GM21526 (cell line): ENCODE results near the gene CCN2.

Experiments
- ATAC-seq: cut with Tn5 transposase; IDR thresholded peaks from one replicate; pipeline ENCODE4 v1.9.1; 2021; ENCODE audit warnings: moderate library complexity; ENCODE audit not compliant: unreplicated experiment, low FRiP score

Gene CCN2

DNA sequence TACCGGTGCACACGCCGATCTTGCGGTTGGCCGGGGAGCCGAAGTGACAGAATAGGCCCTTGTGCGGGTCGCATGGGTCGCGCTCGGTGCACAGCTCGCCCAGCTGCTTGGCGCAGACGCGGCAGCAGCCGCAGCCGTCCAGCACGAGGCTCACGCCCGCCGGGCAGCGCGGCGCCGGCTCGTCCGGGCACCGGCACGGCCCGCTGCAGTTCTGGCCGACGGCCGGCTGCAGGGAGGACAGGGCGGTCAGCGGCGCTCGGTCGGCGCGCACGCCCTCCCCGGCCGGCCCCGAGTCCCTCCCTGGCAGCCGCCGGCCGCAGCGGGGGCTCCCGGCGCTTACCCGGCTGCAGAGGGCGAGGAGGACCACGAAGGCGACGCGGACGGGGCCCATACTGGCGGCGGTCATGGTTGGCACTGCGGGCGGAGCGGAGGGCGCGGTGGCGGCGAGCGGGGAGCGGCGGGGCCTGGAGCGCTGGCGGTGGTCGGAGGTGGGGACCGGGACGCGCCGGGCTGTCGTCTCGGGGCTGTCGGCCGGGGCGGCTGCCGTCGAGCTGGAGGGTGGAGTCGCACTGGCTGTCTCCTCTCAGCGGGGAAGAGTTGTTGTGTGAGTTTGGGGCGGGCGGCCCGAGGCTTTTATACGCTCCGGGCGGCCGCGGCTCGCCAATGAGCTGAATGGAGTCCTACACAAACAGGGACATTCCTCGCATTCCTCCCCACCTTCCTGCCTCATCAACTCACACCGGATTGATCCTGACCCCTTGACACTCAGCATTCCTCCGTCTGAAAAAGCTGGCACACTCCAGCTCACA is at the start of gene CCN2:
Gene CCN2 (minus strand): TSS at position 606 of the 809 bp plus-strand sequence. CDS start 200 bp downstream, at position 406.
- no peak for ATAC-seq

DNA sequence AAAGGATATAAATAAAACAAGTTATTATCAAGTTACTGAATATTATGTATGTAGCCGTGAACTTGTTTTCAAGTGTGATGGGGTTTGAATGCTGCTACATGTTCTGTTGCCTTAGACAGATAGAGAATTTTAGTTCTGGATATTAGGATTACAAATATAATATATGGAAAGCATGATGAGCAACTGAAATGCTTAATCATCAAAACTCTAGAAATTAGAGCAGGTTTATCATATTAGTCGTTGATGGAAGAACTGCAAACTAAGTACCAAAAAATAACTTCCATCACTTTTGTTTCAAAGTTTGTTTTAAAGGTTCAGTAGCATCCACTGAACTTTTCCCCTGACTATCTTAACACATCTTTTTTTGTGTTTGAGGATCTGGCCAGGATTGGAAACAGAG is 49.1 kb upstream of the CCN2 start:
- no peak for ATAC-seq

GRCh38 chr6:131999545-132000146 is 48.5 kb upstream of the CCN2 start:
- no peak for ATAC-seq

DNA sequence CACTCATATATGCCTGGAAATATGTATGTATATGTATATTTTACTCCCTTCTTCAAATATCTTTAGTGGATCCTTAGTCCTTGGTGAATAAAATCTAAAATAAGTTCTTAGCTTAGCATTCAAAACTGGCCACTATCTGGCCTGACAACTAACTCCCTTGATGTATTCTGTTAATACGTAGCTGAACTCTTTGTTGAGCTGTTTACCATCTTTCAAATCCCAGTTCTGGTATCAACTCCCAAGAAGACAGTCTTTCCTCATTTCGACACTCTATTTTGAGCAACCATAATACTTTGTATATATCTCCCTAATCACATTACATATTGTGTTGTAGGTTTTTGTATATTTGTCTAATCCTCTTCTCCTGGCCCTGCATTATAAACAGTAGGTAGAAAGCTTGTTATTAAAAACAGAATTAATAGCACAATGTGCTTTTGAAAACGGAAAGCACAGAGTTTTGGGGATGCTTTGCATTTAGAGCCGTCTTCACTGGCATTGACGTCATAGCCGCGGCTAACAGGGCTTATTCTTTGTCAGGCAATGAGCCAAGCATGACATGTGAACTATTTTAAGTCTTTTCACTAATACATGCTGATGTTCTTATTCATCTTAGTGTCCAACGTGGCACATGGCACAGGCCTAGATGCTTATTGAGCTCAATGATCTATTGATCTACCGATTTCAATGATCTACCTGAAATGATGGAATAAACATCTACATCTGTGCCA is 47.2 kb upstream of the CCN2 start:
- ATAC-seq, result no peak

DNA sequence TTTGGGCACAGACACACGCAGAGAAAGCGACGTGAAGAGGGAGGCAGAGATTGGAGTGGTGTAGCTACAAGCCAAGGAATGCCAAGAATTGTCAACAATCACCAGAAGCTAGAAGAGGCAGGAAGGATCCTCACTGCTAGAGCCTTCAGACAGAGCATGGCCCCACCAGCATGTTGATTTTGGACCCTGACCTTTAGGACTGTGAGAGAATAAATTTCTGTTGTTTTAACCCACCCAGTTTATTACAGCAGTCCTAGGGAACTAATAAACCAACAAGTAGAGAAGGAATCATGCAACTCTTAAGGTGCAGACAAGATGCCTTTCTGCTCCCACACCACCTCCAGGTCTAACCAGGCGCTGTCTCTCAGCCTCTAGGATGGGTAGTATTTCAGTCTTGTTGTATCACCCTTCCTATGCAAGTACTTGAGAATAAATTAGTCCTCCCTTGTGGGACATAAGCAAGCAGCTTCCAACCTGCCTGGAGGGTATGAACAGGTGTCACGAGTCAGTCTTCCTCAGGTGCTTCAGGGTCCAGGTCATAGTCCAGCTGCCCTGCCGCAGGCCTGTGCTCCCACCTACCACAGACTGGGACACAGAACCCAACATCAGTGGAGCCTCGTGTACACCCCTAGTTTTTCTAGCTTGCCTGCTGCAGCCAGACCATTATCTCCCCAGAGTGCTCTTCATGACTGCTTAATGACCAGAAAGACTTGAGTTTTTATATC is 46.4 kb upstream of the CCN2 start:
- ATAC-seq, result no peak

DNA sequence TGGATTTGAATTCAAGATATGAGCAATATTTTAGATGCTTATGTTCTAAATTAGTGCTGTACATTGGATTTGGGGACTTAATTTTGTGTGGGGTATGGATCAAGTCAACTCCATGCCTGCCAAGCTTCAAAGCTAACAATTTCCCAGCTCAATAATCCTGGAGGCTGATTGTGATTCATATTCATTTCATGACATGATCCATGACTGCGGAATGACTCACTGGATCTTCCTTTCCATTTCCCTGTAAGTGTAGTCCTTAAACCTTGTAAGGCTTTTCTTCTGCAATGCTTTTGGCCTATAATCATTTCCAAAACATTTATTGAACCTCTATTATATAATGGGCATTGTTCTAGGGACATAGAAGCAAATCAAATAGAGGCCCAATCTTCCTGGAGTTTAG is 44.7 kb upstream of the CCN2 start:
- no peak for ATAC-seq

DNA sequence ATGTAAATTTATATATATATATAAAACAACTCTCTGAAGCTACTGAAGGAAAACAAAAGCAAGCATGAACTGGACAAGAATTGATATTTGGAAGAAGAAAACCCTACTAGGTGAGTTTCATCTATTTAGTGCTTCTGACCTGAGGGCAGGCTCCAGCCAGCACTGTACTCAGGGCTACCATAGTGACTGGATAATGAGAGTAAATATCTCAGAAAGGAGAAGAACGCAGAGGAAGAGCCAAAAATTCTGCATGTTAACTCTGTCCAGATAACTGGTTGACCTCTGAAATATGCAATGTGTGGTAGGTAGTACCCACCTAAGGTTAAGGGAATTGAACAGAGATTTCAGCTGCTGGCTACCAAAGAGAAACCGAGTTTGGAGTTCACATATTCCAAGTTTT is 41.4 kb upstream of the CCN2 start:
- no peak for ATAC-seq

GRCh38 chr6:131989036-131989435 is 37.9 kb upstream of the CCN2 start:
- ATAC-seq, result no peak

GRCh38 chr6:131982740-131983259 is 31.6 kb upstream of the CCN2 start:
- no peak for ATAC-seq

- ATAC-seq, result no peak
Measured at GRCh38 chr6:131981624-131981978, 30.4 kb upstream of the CCN2 start.

DNA sequence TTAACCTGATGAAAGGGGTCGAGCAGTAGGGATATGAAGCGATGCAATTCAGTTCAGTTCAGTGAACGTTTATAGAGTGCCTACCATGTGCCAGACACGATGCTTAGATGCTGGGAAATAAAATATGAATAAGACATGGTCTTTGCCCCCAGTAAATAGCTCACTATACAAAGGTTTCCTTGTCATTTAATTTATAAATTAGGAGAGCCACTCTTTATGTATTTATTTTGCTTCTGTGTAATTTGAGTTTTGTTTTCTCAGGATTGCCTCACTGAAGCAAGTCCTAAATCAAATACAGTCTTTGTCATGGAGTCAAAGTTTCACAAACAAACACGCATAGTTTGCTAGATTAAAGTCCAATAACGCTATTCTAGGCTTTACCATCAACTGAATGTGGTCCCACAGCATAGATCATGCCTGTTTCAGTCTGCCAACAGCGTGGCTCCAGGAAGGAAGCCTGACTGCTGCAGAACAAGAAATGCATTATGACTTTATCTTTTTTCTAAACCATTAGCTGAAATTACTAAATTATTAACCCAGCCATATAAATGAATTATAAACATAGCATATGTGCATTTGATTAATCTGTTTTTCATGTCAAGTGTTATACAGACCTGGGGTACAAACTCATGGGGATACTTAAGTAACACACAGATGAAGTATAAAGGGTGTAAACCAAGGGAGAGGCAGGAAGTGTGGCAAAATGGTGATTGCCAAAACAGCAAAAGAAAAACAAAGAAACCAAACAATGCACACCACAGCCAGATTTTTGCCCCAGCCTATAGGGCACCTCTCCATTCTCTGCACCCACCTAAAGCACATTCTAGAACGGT is 29.8 kb upstream of the CCN2 start:
- no peak for ATAC-seq

GRCh38 chr6:131980338-131980790 is 29.2 kb upstream of the CCN2 start:
- no peak for ATAC-seq

DNA sequence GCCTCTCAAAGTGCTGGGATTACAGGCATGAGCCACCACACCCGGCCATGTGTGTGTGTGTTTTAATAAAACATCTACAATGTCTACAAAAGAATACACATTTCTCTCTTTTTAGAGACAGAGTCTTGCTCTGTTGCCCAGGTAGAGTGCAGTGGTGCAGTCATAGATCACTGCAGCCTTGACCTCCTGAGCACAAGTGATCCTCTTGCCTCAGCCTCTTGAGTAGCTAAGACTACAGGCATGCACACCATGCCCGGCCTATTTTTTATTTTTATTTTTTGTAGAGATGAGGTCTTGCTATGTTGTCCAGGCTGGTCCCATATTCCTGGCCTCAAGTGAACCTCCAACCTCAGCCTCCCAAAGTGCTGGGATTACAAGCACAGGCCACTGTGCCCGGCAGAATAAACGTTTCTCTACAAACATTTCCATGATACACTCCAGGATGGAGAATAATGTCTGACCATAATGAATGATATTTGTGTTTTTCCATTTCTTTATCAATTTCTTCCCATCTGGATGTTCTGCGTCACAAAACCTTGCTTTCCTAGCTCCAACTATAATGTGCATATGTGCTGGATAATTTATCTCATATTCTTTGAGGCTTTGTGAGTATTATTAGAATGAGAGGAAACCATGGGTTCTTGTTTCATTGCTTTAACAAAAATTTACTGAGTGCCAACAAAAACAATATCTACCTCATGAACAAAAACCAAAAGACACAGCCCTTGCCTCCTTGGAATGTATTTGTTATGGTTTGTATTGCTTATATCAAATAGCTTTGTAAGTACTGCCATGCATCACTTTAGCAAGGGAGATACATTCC is 28.6 kb upstream of the CCN2 start:
- no peak for ATAC-seq

DNA sequence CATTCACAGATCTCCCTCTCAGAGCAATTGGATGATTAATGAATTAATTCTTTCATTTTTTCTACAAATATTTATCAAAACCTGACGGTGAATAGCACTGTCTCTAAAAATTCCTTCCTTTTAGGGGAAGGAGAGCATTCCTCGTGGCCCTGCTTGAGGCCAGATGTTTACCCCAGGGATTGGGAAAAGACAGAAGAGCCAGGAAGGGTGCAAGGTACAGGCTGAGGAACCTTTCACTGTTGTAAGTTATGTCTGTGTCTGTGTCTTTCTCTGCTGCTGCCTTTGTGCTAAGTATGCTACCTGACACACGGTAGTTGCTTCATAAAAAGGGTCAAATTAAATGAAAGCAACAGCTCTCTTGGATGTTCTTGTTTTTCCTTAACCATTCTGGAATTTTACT is 27.4 kb upstream of the CCN2 start:
- no peak for ATAC-seq

GRCh38 chr6:131976545-131977061 is 25.4 kb upstream of the CCN2 start:
- no peak for ATAC-seq

- no peak for ATAC-seq
Measured at GRCh38 chr6:131972741-131973140, 21.6 kb upstream of the CCN2 start.

DNA sequence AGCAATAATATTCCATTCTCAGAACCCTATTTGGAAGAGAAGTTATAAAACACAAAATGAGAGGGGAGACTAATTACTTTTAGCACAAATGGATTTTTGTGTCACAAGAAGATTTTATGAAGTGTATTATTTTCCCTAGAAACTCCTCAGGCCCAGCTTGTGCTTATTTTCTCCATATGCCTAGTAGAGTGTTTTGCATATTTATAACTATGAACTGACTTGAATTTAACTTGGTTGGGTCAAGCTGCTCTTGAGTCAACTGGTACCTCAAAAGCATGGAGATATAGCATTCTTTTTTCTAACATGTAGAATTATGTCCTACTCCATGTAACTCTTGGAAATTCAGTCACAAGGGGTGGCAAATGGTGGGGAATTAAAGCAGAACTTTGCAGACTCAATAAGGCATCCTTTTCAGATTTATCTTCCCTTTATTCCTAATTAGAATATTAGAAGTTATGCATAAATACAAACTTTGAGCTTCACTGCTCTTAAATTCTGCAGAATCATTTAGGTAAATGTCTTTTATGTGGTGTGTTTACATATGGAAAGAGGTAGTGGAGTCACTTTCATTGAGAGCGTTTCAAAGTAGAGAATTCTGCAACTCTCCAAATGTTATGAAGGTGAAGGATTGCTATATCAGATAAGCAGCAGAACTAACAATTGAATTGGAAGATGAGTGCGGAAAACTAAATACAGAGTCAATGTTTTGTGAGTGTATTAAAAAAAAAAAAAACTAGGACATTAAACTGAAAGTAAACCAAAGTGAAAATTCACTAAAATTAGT is 19.1 kb upstream of the CCN2 start:
- ATAC-seq, result no peak

- no peak for ATAC-seq
Measured at GRCh38 chr6:131968656-131969055, 17.5 kb upstream of the CCN2 start.
